PFSK-1 (cell line): ENCODE measurements around the gene QRFP.

Source experiments
- FOXP2 ChIP-seq: optimal IDR thresholded peaks from 2 replicates; pipeline ENCODE3; 2011; ENCODE audit warnings: borderline replicate concordance, control low read depth, inconsistent platforms; ENCODE audit not compliant: insufficient read depth; ENCODE audit errors: extremely low read length, extremely low read depth
- POLR2AphosphoS5 ChIP-seq: IDR thresholded peaks from 2 replicates; pipeline ENCODE4 v1.6.1; 2012; ENCODE audit warnings: low read depth, mild to moderate bottlenecking, control low read depth, low read length, moderate library complexity
- SIN3A ChIP-seq: IDR thresholded peaks from 2 replicates; pipeline ENCODE4 v1.6.1; 2012; ENCODE audit warnings: mild to moderate bottlenecking, low read length, moderate library complexity, borderline replicate concordance; ENCODE audit not compliant: insufficient read depth
- TAF1 ChIP-seq: IDR thresholded peaks from 2 replicates; pipeline ENCODE4 v1.6.1; 2012; ENCODE audit warnings: low read length, control low read depth, borderline replicate concordance; ENCODE audit not compliant: insufficient read depth
- TF ChIP-seq, protein P1 (sequence below), 2 experiments: IDR thresholded peaks; 2 replicates each; pipeline versions ENCODE4 v1.6.1 to v1.8.0; 2011 to 2012; ENCODE audit warnings: low read depth in 2 of 2, low read length in 2 of 2, control low read depth in 1 of 2, inconsistent platforms in 1 of 2, mild to moderate bottlenecking in 1 of 2, moderate library complexity in 1 of 2; ENCODE audit not compliant: insufficient read depth in 1 of 2

The QRFP gene

DNA sequence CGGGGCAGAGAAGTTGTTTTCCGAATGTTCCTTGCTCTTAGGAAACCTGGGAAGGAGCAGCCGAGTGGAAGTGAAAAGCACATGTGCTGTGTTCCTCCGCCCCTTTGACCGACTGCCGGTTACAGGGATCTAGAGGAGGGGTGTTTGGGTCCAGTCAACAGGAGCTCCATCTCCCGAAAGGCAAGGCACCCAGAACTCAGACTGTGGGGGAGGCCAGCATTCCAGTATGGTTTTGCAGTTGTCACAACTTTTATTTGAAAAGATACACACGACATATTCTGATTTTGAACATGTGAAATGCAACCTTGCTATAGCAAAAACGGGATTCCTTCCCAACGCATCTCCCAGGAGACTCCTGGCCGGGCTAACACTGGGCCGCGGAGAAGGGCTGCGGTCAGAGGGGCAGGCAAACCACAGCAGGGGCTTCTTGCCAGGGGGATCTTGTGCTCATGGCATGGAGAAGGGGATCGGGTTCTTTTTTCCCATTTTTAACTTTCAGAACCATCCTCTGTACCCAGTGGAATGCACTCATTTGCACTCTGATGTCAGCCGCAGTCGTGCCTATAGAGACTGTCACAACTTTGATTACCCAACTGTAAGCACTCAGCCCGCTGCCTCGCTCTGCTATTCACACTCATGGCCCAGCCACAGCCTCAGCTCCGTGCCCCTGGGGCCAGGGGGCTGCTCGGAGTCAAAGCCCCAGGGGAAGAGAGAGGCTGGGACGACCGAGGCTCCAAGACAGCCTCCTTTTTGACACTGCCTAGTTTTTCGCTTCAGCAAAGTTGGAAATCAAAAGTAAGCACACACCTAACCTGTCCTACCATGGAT, 3.9 kb downstream of the QRFP start:
- TF ChIP-seq POLR2AphosphoS5 (no peak), SIN3A (no peak), TAF1 (no peak), FOXP2 (no peak)
- TF ChIP-seq, protein P1, sequence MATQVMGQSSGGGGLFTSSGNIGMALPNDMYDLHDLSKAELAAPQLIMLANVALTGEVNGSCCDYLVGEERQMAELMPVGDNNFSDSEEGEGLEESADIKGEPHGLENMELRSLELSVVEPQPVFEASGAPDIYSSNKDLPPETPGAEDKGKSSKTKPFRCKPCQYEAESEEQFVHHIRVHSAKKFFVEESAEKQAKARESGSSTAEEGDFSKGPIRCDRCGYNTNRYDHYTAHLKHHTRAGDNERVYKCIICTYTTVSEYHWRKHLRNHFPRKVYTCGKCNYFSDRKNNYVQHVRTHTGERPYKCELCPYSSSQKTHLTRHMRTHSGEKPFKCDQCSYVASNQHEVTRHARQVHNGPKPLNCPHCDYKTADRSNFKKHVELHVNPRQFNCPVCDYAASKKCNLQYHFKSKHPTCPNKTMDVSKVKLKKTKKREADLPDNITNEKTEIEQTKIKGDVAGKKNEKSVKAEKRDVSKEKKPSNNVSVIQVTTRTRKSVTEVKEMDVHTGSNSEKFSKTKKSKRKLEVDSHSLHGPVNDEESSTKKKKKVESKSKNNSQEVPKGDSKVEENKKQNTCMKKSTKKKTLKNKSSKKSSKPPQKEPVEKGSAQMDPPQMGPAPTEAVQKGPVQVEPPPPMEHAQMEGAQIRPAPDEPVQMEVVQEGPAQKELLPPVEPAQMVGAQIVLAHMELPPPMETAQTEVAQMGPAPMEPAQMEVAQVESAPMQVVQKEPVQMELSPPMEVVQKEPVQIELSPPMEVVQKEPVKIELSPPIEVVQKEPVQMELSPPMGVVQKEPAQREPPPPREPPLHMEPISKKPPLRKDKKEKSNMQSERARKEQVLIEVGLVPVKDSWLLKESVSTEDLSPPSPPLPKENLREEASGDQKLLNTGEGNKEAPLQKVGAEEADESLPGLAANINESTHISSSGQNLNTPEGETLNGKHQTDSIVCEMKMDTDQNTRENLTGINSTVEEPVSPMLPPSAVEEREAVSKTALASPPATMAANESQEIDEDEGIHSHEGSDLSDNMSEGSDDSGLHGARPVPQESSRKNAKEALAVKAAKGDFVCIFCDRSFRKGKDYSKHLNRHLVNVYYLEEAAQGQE (IDR thresholded peaks at IDR 0.05; ENCODE audit: insufficient read depth in 1 of 2, low read depth in 2 of 2, low read length in 2 of 2): no peak

DNA sequence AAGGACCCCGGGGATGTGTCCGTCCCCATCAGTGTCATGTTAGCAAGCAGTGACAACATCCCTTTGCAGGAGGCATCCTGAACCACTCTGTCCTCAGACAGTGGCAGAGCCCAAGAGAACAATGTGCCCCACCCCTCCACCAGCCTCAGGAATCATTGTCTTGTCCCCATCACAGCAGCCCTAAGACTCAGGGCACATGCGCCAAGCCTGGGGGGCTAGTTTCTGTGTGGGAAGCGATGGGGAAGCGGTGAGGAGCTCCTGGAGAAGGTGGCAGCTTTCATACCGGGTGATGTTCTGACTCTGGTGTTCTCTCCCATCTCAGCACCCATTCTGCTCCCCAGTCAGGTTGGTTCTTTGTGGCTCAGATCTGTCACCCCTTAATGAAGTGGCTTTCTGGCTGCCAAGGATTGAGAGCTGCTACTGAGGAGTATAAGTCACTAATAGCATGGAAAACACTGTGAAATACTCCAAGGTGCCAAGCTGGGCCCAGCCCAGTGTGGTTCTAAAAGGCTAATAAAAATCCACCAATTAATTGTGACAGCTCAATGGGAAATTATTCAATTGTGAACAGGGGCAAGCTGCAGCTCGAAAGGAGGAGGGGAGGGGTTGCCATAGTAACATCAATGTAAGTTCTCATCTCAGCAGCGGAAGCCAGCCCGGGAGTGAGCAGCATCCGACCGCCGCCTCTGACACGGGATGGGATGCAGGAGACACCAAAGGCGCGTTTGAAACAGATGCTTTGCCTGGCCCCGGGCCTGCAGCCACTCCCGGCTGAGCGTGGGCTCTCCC, 4.7 kb downstream of the QRFP start:
- TF ChIP-seq TAF1: no peak
- TF ChIP-seq POLR2AphosphoS5: no peak
- TF ChIP-seq SIN3A: no peak
- no peak for TF ChIP-seq FOXP2
- TF ChIP-seq, protein P1 (IDR thresholded peaks at IDR 0.05; ENCODE audit: insufficient read depth in 1 of 2, low read depth in 2 of 2, low read length in 2 of 2): no peak

DNA sequence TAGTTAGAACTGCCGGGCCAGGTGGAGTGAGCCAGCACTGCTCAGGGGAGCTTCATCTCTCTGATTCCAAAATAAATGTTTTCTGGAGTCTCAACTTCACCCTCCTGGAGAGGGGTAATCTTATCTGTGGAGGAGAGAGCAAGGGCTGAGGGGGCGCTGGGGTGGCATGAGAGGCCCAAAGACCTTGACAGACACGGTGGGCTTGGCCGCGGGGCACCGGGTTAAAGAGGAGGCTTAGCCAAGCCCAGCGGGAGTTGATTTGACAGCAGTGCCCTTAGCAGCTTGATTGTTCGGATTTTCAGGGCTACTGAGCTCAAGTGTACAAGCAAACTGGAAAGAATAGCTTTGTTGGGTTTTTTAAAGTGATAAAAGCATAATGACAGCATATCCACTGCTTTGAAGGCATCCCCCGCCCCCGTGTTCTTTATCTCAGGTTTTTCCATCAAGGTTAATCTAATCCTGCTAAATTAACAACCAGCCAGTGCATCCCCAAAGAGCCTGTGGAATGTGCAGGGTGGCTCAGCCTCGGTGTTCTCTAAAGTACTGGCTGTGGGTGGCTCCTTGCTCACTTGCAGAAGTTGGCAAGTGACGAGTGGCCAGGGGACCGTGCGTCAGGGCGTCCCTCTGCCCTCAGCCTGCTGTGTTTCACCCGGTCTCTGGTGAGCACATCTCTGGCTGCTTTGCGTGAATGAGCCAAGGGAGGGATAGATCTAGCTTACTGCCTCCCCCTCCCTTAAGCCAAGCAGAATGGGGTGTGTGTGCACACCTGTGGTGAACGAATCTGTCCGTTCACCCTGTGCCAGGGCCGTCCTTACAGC, 5.5 kb downstream of the QRFP start:
- TF ChIP-seq FOXP2: no peak
- no peak for TF ChIP-seq TAF1
- TF ChIP-seq, protein P1 (IDR thresholded peaks at IDR 0.05; ENCODE audit: insufficient read depth in 1 of 2, low read depth in 2 of 2, low read length in 2 of 2): no peak
- TF ChIP-seq SIN3A: no peak
- no peak for TF ChIP-seq POLR2AphosphoS5

DNA sequence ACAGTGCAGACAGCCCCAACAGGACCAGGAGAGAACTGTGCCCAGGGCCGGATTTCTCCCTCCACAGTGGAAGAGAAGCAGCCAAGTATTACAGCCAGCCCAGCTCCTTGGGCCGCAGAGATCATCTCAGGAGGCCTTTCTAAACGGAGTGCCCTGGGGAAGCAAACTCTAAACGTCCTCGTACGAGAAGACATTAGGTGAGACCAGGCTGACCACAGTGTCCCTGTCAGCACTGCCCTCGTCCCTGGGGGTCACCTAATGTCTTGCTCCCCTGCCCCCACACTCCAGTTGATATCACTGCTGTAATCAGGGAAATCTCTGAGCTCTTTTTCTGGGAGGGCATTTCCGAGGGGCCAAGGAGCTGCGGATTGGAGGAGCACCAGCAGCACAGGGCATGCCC, 6.5 kb downstream of the QRFP start:
- TF ChIP-seq FOXP2 (no peak), TAF1 (no peak), POLR2AphosphoS5 (no peak), SIN3A (no peak)
- TF ChIP-seq, protein P1 (IDR thresholded peaks at IDR 0.05; ENCODE audit: insufficient read depth in 1 of 2, low read depth in 2 of 2, low read length in 2 of 2): no peak
